Cardiac muscle cell (in vitro differentiated cells and primary cell): ENCODE data around the gene MET. TPM values are rescaled to one million over a fixed set of nuclear protein-coding genes. Genes with fewer than 3 reads are reported as not detected.
A peak's percentile ranks its signal among the peaks of the same experiment; 100 is the strongest.

Source experiments
- DNase-seq, 2 donors: peaks; one replicate each; pipeline versions ENCODE4 v3.0.0 to v3.0.0-alpha.2; 2010 to 2017; ENCODE audit warnings: low read depth in 1 of 2, low spot score in 1 of 2
- H3K27ac ChIP-seq: fragments of 200-600 bp; sonication (generic); 2 replicates; pipeline ENCODE4 v1.5.1; 2016
- H3K27me3 ChIP-seq: fragments of 200-600 bp; sonication (generic); 2 replicates; pipeline ENCODE4 v1.6.0; 2016; ENCODE audit warnings: control low read depth
- H3K36me3 ChIP-seq: fragments of 200-600 bp; sonication (generic); 2 replicates; pipeline ENCODE4 v1.5.1; 2016; ENCODE audit warnings: control low read depth
- H3K4me1 ChIP-seq: fragments of 200-600 bp; sonication (generic); 2 replicates; pipeline ENCODE4 v1.8.1; 2017; ENCODE audit warnings: low read depth, mild to moderate bottlenecking, mixed run types
- H3K4me3 ChIP-seq: fragments of 200-600 bp; sonication (generic); 2 replicates; pipeline ENCODE4 v1.5.1; 2016; ENCODE audit warnings: mild to moderate bottlenecking
- H3K9me3 ChIP-seq: fragments of 200-600 bp; sonication (generic); 2 replicates; pipeline ENCODE4 v1.5.1; 2017; ENCODE audit warnings: low read depth, mild to moderate bottlenecking, control low read depth
- CTCF ChIP-seq: IDR thresholded peaks from 2 replicates; pipeline ENCODE4 v1.5.1; 2012; ENCODE audit warnings: low read depth, mild to moderate bottlenecking, low read length
- polyA plus RNA-seq: library from polyadenylated mRNA; unstranded; fragments of >200 nt; fragmentation: Nextera tagmentation; extraction: Ambion mirVana; gene quantifications from 2 replicates; pipeline ENCODE4 v1.2.1, GENCODE V29; 2016
- total RNA-seq: library from RNA; depleted of rRNA; stranded (reverse); fragments of >200 nt; gene quantifications from 2 replicates; pipeline ENCODE4 v1.2.3, GENCODE V29; 2016

MET gene
- total and polyA plus RNA-seq, 2 experiments from 2014 or later, result 1.8 to 1.9 TPM

- Histone ChIP-seq H3K4me1 (peaks cover 6% of the 10 kb centered on the region), H3K36me3 (no peaks in the 10 kb centered on the region), H3K9me3 (no peaks in the 10 kb centered on the region), H3K4me3 (no peak overlapping the region), H3K27me3 (peaks cover 3% of the 10 kb centered on the region), H3K27ac (no peak overlapping the region)
- no peak for TF ChIP-seq CTCF
- no peak for DNase-seq
These were observed 24.7 kb downstream of the MET start for GRCh38 chr7:116696707-116697106.

DNA sequence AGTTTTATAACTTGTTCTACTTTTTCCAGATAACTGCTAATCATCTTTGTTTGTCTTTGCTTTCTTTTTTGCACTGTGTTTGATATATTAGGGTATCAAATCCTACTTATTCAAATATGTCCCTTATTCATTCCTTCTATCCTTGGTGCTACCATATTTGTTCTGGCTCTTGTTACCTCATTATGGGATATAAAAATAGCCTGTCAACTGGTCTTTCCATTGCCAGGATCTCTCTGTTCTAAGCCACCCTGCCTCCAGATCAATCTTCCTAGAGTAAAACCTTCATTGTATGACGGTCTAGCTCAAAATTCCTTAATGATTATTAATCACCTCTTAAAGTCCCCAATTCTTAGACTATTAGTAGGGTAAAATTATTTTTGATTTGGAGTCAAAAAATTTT lies 25.2 kb downstream of the MET start:
- no peak for TF ChIP-seq CTCF
- H3K4me3 ChIP-seq, result no peak overlapping the region
- no peaks in the 10 kb centered on the region for H3K36me3 ChIP-seq
- peaks cover 2% of the 10 kb centered on the region for H3K4me1 ChIP-seq
- no peaks in the 10 kb centered on the region for H3K9me3 ChIP-seq
- no peak overlapping the region for H3K27ac ChIP-seq
- DNase-seq, result no peak
- peaks cover 3% of the 10 kb centered on the region for H3K27me3 ChIP-seq

- Histone ChIP-seq H3K9me3 (no peaks in the 10 kb centered on the region), H3K27me3 (peaks cover 3% of the 10 kb centered on the region), H3K4me1 (no peaks in the 10 kb centered on the region), H3K36me3 (no peaks in the 10 kb centered on the region), H3K27ac (no peak overlapping the region), H3K4me3 (no peak overlapping the region)
- no peak for DNase-seq
- TF ChIP-seq CTCF, result no peak
These were observed 25.8 kb downstream of the MET start for GRCh38 chr7:116697761-116698160.

DNA sequence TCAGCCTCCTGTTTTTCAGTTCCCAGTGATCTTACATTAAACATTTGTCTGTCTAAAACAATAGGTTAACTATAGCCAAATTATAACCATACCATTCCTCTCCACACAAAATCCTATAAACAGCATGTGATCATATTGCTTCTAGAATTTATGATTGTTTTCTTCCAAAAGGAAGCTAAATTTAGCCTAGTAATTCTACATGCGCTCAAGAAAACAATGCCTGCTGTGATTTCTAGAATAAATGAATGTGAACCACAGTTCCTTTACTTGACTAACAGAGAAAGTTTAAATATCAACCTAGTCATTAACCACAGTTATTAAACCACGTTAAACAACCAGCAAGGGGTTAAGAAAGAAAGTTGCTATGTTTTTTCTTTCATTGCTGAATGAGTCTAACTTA lies 26.4 kb downstream of the MET start:
- no peak for TF ChIP-seq CTCF
- DNase-seq, result no peak
- H3K27ac ChIP-seq, result no peak overlapping the region
- H3K27me3 ChIP-seq, result peaks cover 3% of the 10 kb centered on the region
- H3K36me3 ChIP-seq, result no peaks in the 10 kb centered on the region
- H3K4me1 ChIP-seq, result no peaks in the 10 kb centered on the region
- no peak overlapping the region for H3K4me3 ChIP-seq
- H3K9me3 ChIP-seq, result no peaks in the 10 kb centered on the region

GRCh38 chr7:116698930-116699721 lies 27.1 kb downstream of the MET start:
- no peak overlapping the region for H3K4me3 ChIP-seq
- H3K27me3 ChIP-seq, result peaks cover 3% of the 10 kb centered on the region
- H3K4me1 ChIP-seq, result no peaks in the 10 kb centered on the region
- no peaks in the 10 kb centered on the region for H3K9me3 ChIP-seq
- no peak overlapping the region for H3K27ac ChIP-seq
- no peak for TF ChIP-seq CTCF
- H3K36me3 ChIP-seq, result no peaks in the 10 kb centered on the region
- peak in 1 of 2 donors; percentile 13 for DNase-seq
